ENCODE measurements around the gene NINJ1.
"Not testable (repeated sequence)": the region's sequence is repeated elsewhere in the genome, so short reads cannot be mapped to it uniquely, and the experiment has no call there.

NINJ1 gene

GRCh38 chr9:93107151-93107824, 26.8 kb downstream of the NINJ1 start:
- in situ Hi-C loops (cut with MboI; ENCODE audit: low pct_unique_long_range_greater_than_20kb, low sequenced_read_pairs, unreplicated experiment): no loop called here
- TF ChIP-seq CTCF (IDR thresholded peaks at IDR 0.05; ENCODE audit: extremely low read depth, insufficient read depth, missing control alignments): no peak
- DNase-seq (ENCODE audit: low spot score): no peak

- TF ChIP-seq CTCF (IDR thresholded peaks at IDR 0.05; ENCODE audit: extremely low read depth, insufficient read depth, missing control alignments): no peak
- in situ Hi-C loops (cut with MboI; ENCODE audit: low pct_unique_long_range_greater_than_20kb, low sequenced_read_pairs, unreplicated experiment): no loop called here
- no peak for DNase-seq (ENCODE audit: low spot score)
Measured at GRCh38 chr9:93105620-93106019, 28.4 kb downstream of the NINJ1 start.

- DNase-seq (ENCODE audit: low spot score); in situ Hi-C loops (cut with MboI; ENCODE audit: low pct_unique_long_range_greater_than_20kb, low sequenced_read_pairs, unreplicated experiment): not testable (repeated sequence)
Measured at GRCh38 chr9:93101086-93101485, 33.0 kb downstream of the NINJ1 start.

DNA sequence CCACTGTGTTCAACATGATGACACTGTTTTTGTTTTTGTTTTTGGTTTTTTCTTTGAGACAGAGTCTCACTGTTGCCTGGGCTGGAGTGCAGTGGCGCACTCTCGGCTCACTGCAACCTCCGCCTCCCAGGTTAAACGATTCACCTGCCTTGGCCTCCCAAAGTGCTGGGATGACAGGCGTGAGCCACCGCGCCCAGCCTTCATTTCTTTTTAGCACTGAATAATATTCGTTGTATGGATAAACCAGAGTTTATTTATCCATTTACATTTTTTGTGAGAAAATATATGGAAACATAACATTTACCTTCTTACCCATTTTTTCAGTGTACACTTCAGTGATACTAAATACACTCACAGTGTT, 33.8 kb downstream of the NINJ1 start:
- in situ Hi-C loops (cut with MboI; ENCODE audit: low pct_unique_long_range_greater_than_20kb, low sequenced_read_pairs, unreplicated experiment): no loop called here
- TF ChIP-seq CTCF (IDR thresholded peaks at IDR 0.05; ENCODE audit: extremely low read depth, insufficient read depth, missing control alignments): no peak
- no peak for DNase-seq (ENCODE audit: low spot score)

DNA sequence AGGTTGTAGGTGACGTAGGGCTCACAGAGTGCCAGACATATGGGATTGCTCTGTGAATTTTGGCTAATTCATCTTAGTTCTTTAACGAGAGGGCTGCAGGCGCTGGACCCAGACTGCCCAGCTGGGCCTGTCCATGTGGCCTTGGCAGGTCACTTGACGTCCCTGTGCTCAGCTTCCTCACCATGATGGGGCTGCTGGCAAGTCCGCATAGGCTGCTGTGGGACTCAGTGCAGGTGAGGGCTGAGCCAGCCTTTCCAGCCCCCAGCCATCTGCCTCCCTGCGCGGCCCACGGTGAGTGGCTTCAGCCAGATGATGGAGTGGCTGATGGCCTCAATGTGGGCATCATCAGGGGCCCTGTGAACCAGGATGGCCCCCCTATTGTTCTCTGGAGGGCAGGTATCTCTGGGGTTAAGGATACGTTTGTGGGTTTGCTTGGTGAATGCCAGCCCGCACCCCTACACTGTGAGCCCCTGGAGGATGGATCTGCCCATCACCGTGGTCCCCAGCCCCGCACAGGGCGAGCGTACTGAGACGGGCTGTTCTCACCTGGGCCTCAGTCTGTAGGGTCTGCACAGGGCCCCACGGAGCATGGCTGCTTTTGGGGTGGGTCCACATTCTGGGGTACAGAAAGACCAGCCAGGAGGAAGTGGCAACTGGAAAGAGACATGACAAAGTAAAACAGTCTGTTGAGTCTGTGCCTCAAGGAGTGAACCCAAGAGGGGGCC, 34.3 kb downstream of the NINJ1 start:
- in situ Hi-C loops (cut with MboI; ENCODE audit: low pct_unique_long_range_greater_than_20kb, low sequenced_read_pairs, unreplicated experiment): no loop called here
- DNase-seq (ENCODE audit: low spot score): no peak
- no peak for TF ChIP-seq CTCF (IDR thresholded peaks at IDR 0.05; ENCODE audit: extremely low read depth, insufficient read depth, missing control alignments)

DNA sequence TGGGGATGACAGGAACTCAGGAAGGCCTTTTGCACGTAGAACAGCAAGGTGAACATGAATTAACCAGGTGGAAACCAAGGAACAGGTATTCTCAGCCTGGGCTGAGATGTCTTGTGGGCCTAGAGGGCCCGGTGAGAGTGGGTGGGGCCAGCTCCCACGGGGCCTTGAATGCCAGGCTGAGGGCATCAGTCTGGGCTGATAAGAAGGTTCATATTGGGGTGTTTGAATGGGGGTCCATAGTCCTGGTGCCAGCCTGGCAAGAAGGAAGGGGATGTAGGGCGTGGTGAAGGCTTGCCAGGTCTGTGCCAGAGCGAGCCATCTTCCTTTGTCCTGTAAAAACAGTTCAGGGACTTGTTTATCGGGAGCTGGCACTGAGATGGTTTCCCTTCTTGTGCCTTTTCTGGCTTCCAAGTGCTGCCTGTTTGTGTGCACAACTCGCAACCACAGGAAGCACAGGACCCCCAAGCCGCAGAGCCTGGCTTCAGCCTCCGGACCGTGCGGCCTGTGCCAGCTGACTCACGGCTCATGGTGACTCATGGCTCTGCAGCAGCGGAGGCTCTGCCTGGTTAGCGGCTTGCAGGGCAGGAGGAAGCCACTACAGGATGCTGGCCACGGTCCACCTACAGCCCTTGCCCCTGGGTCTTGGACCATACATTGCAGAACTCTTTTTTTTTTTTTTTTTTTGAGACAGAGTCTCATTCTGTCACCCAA, 35.7 kb downstream of the NINJ1 start:
- TF ChIP-seq CTCF (IDR thresholded peaks at IDR 0.05; ENCODE audit: extremely low read depth, insufficient read depth, missing control alignments): no peak
- in situ Hi-C loops (cut with MboI; ENCODE audit: low pct_unique_long_range_greater_than_20kb, low sequenced_read_pairs, unreplicated experiment): no loop called here
- DNase-seq (ENCODE audit: low spot score): no peak
